Activated CD4-positive, alpha-beta T cell treated with anti-CD3 and anti-CD28 coated beads for 1 hour (primary cell): ENCODE data around the gene ISLR.

ENCODE experiments used
- DNase-seq: peaks from one replicate; pipeline ENCODE4 v3.0.0-alpha.2; 2020

Gene ISLR

DNA sequence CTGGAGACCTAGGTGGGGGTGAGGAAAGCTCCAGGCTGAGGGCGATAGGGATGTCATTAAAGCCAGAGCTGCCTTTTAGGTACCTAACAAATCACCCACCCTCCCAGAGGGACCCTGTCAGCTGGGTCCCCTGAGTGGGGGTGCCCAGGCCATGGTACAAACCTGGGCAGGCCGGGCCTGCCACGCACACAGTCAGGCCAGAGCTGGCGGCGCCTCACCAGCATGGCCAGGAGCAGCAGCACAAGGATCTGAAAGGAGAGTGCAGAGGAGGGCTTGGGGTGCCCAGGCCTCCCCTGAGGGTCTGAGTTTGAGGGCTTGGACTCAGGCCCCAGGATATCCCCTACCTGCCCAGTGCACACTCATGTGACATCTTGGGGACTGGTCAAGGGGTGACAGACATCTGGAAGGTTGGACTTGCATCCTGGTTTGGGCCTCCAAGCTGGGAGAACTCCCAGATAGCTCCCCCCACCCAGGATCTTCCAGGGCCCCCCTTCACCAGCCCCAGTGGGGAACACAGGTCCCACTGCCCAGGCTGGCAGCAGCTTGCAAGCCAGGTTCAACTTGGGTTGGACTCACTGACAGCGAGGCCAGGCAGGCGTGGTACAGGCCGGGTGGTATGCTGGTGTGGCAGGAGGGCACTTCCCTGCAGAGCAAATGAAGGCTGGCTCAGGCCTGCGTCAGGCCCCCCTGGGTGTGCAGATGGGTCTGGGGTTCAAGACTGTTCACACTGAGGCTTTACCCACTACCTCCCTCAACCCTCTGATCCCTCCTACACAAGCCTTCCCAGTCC, 23.9 kb downstream of the ISLR start:
- no peak for DNase-seq

DNA sequence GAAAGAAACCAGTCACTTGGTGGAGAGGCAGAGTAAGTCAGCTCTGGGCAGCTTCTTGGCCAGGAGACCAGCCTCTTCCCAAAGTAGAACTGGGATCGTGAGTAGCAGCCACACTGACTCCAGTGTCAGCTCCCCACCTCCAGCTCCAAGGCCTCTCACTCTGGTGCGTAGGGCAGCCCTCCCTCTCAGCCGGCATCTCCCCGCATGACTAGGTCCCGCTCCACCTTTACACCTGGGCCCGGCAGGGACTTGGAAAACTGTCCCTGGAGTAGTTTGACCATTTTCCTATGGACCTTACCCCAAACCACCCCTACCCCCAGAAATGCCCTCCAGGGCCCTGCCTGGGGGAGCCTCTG, 25.8 kb downstream of the ISLR start:
- DNase-seq = no peak

DNA sequence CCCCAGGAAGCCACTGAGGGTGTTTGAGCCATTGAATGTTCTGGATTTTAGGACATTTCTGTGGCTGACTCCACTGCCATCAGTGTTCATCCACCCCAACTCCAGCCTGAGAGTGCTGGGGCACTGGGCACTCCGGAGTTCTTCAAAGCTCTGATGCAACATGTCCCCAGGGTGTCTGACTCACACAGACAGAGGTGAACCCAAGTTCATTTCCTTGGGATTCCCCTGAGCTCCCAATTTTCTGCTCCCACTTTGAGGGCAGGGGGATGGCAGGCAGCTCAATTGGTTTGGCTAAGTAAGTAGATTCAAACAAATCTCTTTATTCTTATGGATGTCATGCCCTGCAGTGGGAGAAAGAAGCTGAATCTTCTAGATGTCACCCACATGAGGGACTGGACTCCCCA, 26.9 kb downstream of the ISLR start:
- DNase-seq = no peak

DNA sequence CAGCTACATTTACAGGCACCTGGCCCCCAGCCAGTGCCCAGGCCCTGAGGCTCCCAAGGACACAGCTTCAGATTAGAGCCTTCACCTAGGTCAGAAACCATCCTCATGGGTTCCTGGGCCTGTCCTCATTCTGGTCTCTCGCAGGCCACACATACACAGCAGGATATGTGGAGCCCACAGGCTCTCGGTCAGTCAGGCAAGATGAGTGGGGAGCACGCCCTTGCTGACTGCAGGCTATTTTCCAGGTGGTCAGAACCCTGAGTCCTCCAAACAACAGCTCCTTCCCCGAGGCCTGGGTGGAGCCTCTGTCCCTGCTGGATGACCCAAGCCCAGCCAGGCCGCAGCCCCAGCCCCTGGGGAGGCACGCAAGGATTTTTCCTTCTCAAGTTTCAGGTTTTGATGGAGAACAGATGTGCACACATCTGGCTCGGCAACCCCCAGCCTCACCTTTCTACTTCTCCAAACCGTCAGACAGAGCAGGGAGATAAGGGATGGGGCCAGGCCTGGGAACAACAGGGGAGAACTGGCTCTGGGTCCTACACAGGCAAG, 27.4 kb downstream of the ISLR start:
- no peak for DNase-seq

DNA sequence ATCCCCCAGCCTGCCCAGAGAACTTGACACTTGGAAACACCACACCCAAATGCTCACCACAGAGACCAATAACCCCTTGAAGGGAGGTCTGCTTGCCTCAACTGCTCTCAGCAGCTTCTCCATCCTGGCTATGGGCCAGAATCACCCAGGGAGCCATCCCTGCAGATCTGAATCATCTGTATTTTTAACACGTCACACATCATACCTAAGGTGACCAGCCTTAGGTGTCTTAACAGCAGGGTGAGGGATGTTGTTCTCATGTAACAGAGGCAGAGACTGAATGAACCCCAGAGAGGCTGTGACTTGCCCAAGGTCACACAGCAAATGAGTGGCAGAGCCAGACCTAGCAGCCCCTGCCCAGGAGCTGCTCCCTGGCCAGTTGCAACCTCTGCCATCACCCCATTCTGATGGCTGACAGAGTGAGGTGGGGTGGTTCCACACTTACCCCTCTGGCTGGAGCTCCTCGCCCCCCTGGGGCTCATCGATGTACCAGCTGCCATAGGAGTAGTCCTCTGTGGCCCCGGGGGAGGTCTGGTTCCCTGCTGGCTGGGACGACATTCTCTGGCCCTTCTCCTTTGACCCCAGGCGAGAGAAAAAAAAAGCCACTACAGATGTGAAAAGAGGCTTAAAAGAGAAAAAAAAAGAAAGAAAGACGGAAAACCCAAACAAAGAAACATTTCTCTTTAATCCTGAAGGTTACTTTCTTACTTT, 28.4 kb downstream of the ISLR start:
- no peak for DNase-seq

DNA sequence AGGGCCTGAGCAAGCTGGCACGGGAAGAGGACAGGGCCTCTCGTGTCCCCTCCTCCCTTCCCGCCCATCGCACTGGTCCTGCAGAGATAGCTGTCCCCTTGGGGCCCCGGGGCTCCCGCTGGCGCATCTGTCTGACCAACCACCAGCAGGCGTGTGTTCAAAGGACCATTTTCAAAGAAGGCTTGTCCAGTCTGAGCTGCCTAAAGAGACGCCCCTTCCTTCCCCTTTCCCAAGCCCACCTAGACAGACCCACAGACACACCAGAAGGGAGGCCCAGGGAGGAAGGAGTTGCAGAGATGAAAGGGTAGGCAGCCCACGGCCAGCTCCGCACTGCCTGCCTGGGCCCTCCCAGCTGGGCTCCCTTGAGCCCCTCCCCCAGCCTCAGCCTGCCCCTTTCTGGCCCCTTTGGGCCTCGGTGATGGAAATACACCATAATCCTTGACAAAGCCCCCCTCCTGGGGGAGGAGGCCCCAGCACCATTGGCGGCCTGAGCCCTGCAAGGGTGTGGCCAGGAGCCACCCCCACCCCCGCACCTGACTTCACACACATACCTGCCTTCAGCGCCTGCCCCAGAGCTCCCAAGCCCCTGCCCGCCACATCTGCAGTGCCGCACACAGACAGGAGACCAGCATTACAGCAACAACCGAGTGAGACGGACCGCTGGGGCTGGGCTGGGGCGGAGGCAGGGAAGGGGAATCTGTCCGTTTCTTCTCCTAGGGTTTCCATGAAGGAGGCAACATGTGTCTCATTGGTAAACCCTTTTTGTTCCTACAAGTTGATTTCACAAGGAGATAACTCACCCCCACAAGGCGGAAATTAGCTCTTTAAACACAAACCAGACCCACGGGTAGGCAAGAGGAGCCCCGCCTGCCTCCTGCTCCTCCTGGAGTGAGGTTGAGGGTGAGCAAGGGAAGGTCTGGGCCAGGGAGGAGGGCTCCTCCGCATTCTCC, 29.2 kb downstream of the ISLR start, which contains the start of gene STRA6:
TSS of gene STRA6 (minus strand) at position 336 of the 950 bp plus-strand sequence. CDS start 520 bp downstream, outside the sequence.
- no peak for DNase-seq

DNA sequence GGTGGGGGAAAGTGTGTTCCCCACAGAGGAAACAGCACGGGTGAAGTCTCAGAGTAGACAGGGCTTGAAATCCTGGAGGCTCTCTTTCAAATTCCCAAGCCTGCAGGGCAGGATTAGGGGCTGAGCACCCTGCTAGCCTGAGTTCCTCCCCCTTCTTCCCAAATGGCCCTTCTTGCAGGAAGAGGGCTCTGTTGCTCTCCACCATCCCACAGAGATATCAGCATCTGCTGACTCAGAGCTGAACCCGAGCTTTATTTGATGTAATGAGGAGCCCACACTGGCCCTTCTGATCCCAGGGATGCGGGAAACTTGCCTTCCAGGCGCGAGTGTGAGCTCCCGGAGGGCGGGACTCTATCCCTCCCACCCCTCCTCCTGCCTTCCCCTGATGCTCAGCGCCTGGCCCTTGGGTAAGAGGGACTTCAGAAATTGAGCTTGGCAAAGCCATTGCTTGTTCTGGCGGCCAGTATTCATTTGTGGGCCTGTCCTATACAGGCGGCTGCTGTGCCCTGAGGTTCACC, 30.5 kb downstream of the ISLR start:
- DNase-seq = no peak

DNA sequence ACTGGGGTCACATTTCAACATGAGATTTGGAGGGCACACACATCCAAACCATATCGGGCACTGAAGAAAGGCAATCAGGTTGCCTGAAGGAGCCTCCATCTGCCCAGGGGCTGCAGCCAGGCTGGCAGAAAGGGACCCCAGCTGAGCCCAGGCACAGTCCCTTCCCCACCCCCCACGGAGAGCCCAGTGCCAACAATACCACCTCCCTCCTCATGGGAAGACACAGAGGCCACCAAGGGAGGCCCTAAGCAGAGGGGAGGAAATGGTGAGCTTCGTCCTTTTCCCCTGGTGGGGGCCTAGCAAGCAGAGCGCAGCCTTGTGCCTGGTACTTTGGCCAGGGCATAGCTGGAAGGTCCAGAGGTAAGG, 32.1 kb downstream of the ISLR start:
- DNase-seq = no peak

DNA sequence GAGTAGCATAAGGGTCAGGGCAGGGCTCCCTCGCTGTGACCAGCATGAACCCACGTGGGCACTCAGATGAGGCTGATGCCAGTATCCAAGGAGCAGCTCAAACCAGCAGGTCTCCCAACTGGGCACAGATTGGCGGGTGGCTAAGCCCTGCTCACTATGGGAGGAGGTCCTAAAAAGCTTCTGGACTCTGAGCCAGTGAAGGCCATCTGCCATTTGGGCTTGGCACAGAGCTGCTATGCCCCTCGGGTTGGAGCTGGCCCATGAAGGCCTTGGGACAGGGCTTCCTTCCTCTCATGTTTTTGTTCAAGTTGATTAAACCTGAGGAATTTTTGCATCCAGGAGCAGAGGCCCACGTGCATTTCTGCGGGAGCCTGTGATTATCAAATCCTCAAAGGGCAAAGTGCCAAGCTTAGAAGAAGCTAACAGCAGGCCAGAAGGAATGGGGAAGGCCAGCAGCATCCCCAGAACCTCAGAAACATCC, 33.3 kb downstream of the ISLR start:
- DNase-seq = no peak

DNA sequence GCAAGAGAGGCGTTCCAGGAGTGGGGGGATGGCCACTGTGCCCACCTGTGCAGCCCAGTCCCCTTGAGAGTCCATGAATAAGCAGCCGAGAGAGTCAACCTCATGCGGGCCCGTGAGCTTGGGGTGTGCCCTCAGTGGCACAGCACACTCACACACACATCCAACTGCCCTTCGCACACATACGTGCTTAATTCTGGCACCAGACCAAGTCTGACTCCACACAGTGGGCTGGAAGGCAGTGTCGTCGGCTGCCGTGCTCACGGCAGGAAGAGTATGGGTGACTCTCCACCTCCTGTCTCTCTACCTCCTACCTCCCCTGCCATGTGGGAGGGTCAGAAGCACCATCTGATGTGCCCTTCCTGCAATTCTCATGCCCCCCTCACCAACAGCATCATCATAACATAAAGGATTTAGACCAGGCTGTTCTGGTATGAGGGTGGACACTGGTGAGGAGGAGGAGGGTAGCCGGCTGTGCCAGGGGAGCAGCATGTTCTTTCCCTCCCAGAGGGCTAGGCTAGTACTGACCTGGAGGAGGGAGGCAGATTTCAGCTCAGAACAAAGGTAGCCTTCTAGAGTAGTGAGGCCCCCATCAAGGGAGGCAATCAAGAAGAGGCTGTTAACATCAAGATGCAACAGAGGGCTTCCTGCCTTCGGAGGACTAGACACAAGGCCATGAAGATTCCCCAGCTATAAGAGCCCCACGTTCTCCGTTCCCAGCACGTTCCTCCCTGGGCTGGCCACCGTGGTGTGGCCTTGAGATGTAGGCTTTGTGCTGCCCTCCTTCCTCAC, 34.3 kb downstream of the ISLR start:
- DNase-seq = no peak

DNA sequence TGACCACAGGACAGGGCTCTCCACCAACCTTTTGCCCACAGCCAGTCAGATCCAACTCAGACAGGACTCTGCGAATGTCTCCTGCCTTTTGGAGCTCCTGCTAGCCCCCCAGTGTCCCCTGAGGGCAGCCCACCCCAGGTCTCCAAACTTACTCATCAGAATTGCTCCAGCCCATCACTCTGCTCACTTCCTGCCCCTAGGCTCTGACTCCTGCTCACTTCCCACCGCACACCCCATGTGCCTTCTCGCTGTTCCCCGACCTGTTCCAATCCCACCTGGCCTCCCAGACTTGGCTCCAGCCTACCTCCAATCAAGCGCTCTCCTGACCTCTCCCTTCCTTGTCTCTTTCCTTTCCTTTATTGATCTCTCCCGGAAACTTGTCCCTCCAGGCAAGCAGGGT, 35.0 kb downstream of the ISLR start:
- DNase-seq = no peak

DNA sequence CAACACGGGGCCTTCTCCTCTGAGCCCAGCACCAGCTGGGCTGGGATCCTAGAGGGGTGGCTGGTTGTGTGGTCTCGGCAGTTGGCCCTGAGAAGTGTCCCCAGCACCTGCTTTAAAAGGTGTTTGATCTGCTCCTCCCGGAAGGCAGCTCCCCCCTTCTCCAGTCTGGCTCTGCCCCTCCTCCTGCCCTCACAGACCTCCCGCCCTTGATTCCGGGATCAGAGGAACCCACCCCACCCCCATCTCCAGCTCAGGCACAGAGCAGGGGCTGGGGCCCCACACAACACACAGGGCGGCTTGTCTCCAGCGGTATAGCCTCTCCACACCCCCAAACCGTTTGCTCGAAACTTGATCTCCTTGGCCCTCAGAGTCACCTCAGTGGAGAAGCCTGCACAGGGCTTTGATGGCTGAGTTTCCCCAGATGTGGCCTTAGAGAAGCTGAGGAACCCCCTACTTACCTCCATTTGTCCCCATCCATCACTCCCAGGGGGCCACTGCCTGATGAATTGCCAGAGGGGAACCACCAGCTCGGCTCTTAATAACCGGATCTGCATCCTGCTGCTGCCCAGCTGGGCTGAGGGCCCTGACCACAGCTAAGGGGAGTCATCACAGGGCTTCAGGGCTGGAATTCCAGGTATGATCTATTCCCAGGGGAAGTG, 35.5 kb downstream of the ISLR start:
- DNase-seq = no peak

DNA sequence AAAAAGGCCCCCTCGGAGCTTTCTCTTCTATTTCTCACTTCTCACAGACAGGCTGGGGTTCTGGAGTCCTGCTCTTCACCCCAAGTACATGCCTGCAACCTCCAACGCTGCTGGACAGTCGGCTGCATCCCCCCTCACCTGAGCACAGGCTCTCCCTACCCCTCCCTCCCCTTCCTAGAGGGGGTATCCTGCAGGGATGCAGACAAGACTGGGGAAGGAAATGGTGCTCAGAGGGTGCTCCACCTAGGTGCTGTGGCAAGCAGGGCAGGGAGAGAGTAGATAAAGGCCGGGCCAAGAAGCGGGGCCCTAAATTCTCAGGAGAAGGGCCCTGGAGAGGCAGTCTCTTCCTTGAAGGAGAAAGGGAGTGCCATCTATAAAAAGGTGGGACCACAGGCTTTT, 36.0 kb downstream of the ISLR start:
- no peak for DNase-seq

DNA sequence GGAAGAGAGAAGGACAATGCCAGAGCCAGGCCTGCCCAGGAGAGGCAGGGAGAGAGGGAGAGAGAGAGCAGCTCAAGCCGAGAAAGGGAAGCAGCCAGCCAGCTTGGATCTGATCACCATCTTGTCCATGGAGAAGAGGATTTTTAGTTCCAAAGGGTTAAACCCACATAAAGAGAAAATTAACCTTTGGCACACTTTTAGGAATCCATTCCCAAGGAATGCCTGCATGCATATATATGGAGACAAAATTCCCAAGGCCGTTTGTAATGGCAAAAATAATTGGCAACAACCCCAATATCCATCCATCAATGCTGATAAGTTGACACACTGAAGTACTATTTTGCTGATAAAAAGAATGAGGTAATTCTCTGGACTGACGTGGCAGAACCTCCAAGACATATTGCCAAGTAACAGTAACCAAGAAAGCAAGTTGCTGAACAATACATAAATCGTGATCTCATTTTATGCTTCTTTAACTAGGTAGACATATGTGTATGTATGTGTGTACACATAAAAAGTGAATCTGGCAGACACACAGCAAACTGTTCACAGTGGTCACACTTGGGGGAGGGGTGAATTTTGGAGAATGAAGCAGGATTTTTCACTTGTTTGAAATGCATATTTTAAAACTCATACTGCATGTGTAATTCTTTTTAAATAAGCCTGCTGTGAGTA, 36.6 kb downstream of the ISLR start:
- DNase-seq = no peak

DNA sequence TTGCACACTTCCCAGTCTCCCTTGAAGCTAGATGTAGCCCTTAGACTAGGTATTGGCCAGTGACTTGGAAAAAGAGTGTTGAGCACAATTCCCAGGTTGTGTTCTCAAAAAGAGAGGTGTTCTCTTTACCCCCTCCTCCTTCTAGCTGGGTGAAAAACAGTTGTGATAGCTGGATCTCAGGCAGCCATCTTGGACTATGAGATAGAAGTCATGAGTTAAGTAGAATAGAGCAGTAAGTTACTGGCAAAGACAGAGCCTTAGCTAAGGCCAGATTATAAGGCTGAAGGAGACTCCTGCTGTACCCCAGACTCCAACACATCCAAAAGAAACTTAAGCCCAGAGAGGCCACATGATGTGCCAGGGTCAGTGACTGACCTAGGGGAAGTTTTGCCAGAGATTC, 37.2 kb downstream of the ISLR start:
- DNase-seq = no peak

DNA sequence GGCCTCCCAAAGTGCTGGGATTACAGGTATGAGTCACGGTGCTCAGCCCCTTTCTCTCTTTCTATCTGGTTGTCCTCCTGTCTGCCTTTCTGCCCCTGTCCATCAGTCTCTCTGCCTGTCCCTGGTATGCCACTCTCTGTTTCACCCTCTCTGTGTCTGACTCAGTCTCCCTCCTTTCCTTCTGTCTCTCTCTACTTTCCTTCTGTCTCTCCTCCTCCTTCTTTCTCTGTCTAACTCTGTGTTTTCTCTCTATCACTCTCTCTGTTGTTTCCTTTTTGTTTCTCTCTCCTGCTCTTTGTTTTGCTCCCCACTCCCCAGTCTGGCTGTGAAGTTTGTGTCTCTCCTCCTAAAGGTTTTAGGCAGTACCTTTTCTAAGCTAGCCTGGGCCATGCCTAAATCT, 38.1 kb downstream of the ISLR start:
- no peak for DNase-seq

DNA sequence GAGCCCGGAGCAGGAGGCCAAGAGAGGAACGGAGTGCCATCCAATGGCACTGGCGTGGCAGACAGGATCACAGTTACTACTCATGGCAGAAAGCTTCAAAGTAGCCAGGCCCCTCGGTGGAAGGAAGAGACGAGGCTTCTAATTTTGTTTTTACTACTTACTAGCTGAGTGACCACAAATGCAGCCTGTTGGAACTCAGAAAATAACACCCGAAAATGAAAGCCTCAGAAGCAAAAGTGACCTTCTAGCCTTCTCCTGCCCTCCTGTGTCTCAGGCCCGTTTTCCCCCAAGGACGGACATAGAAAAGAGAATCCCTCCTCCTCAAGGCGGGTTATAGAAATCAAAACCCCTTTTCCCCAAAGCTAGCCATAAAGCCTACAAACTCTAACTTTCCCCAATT, 39.0 kb downstream of the ISLR start:
- DNase-seq = no peak

DNA sequence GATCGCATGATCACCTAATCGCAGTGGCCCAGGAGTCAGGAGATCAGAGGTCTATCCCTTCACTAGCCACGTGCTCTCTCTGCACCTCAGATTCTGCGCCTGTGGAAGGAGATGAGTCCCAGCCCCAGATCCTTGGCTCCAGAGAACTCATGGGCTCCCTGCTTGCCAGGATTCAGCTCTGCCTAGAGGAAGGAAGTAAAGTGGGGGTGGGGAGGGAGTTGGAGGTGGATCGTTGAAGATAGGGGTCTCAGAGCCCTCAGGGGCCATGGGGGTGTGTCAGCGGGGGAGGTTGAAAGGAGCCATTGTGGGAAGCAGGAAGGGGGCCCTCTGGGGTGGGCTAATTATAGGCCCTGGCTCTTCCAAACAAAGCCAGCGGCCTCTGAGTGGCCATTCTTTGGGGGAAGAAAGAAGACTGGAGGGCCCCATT, 40.4 kb downstream of the ISLR start:
- no peak for DNase-seq

DNA sequence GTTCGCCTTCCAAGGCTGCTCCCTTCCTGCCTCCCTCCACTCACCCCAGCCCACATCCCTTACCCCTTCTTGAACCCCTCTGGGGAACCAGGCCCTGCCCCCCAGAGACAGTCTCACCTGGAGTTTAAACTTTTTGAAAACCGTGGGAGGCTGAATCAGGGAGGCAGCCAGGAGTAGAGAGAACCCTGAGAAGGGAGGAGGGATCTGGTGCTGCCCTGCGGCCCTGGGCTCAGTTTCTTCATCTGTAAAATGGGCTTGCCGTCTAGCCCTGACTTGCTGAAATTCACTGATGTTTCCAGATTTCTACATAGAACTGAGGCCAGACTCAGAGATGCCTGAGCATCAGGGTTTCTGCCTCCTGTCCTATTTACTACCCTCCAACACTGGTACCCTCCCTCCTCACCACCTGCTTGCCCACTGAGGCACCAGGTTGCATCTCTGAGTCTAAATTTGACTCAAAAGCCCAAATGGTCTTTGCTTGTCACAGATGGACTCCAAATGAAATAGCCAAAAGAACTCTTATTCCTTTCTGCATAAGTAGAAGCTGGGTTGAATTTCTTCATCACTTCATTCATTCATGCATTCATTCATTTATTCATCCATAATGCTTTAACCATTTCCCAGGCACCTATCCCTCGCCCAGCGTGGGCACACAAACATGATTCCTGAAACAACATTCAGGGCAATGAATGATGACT, 41.0 kb downstream of the ISLR start:
- DNase-seq = no peak

DNA sequence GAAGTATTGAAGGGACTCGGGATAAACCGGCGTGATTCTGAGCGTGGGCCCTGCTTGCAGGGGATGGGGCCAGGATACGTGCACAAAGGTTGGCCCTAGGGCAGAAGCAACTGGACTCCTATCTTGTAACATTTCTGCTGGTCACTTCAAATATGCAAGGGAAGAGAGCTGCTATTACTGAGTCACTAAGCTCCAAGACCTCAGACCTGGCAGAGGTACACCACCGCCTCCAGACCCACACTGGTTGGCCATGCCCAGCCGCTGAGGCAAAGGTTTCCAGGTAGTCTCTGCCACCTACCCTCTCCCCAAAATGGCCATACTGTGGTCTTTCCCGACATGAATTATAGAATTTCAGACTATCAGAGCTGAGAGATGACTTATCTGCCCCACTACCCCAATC, 42.4 kb downstream of the ISLR start:
- no peak for DNase-seq
